HG02938 (cell line): ENCODE results near the gene IQSEC3.

ENCODE experiments used
- ATAC-seq: cut with Tn5 transposase; IDR thresholded peaks from one replicate; pipeline ENCODE4 v1.9.1; 2021; ENCODE audit warnings: mild to moderate bottlenecking, moderate library complexity; ENCODE audit not compliant: unreplicated experiment

The IQSEC3 gene

GRCh38 chr12:227286-227915, 160.8 kb downstream of the IQSEC3 start:
- no peak for ATAC-seq
